CD4-positive, alpha-beta T cell treated with Interleukin-2 at 100 ng/mL for 4 hours (primary cell): ENCODE measurements around the gene OTOS.

Source experiments
- DNase-seq: peaks from one replicate; pipeline ENCODE4 v3.0.0-alpha.2; 2020; ENCODE audit warnings: low spot score

Gene OTOS

DNA sequence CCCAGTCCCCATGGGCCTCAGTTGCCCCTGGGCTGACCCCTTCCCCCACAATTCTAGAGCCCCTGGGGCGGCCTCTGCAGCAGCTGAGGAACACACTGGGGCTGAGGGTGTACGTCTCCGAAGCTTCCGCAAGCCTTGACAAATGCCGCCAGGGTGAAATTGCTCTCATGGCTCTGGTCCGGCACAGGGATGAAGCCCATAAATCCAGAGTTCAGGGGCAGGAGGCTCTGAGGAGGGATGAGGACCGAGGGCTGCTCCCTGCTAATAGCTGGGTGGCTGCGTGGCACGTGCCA, 27.1 kb upstream of the OTOS start:
- DNase-seq, result no peak

- no peak for DNase-seq
Measured at GRCh38 chr2:240166761-240167587, 26.5 kb upstream of the OTOS start.

DNA sequence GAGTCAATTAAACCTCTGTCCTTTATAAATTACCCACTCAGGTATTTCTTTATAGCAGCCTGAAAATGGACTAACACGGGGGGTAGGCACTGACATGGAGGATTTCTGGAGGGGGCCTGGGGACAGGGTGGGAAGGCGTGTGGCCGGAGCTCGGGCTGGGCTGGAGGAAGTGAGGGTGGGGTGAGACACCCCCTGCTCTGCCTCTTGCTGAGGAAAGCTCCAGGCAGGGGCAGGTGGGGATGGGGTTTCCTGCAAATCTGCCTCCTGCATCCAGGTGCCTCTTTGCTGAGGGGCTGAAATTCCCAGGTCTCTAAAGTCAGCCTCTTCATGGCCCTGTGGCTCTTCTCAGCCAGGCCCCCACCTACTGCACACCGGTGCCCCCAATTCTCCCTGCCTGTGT, 25.7 kb upstream of the OTOS start:
- no peak for DNase-seq

- no peak for DNase-seq
Measured at GRCh38 chr2:240165661-240166060, 25.2 kb upstream of the OTOS start.

DNA sequence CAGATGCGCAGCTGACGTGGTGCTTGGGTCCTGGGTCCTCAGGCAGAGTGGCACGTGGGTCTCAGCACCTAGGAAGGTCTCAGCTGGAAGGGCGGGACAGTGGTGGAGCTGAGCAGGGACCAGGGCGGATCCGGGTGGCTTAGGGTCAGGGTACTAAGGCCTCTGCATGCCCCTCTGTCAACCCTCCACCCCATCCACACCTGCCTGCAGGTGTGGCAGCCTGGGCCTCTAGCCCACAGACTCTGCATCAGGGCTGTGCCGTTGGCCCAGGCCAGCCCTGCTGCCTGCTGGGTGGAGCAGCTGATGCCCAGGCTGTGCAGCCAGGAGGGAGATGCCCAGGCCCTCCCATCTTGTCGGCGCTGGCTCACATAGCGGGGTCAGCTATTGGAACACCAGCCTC, 24.6 kb upstream of the OTOS start:
- no peak for DNase-seq

DNA sequence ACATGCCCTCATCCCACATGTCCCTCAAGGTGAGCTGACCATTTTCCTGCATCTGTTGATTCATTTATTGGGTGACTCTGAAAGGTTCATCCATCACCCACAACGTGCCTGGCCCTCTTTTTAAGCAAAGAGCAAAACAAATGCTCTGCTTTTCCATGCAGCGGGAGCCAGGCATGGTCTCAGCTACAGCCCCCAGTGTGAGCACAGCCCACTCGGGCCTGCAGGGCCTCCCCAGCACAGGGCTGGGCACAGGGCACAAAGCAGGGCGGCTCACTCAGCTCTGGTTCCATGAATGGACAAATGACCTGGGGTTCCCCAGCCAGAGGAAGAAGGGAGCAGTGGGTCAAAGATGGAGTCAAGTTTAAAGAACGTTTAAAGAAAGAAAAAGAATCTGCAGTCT, 24.1 kb upstream of the OTOS start:
- DNase-seq, result no peak

GRCh38 chr2:240163844-240164574, 23.6 kb upstream of the OTOS start:
- no peak for DNase-seq

DNA sequence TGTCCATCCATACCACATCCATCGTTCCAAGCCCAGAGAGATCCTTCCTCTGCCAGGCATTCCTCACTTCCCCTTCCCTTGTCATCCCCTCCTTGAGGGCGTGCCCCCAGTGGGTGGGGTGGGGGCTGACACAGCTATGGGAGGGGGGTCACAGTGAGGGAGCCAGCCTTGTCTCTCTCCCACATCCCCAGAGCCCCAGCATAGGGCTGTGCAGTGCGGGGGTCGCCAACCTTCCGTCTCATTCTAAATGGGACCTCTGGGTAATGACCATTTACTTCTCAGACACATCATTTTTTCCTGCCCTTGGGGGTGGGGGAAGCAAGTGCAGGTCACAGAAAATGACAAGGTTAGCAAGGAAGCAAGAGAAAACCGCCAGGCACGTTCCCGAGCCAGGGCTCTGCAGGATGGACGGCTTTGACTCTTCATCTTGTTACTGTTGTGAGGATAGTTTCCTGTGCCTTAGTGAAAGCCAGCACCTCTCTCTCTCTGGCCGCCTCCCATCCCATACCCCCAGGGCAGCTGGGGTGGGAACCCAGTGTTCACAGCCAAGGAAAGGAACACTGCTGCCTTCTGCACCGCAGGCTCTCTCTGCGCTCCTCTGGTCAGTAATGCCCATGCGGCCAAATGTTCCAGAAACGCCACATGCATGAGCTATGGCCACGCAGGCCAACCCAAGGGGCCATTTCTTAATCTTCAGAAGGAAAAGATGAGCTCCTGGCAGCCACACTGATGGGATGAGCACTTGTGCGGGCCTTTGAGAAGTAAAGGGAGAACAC, 22.7 kb upstream of the OTOS start:
- DNase-seq, result no peak

DNA sequence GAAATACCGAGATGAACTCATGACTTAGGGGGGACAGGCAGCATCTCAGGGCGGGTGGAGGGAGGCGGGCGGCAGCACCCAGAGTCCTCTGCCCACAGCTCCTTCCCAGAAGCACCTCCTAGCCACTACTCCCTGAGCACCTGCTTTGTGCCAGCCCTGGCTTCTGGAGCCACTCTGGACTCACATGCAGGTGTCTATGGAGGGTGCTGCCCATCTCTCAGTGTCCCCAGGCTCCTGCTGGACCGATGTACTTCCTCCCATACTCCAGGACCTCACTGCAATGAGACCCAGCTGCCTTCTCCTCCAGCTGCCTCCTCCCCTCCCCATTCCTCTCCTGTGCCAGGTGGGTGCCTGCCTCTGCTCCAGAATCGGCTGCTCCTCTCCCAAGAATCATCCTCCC, 22.1 kb upstream of the OTOS start:
- DNase-seq, result no peak

DNA sequence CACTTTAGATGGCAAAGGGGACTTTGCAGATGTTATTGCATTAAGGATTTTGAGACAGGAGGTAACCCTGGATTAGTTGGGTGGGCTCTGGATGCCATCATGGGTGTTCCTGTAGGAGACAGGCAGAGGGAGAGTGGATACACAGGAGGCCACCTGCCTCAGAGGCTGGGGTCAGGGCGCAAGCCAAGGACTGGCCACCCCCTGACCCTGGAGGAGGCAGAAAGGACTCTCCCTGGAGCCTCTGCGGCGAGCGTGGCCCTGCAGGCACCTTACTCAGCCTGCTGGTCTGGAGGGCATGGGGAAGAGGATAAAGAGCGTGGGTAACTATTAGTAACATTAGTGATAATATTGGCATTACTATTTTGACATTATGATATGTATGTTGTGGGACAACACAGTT, 21.6 kb upstream of the OTOS start:
- no peak for DNase-seq

GRCh38 chr2:240161087-240161750, 20.8 kb upstream of the OTOS start:
- DNase-seq, result no peak

GRCh38 chr2:240160291-240161086, 20.0 kb upstream of the OTOS start:
- no peak for DNase-seq

- DNase-seq, result no peak
Measured at GRCh38 chr2:240159251-240159839, 18.9 kb upstream of the OTOS start.

DNA sequence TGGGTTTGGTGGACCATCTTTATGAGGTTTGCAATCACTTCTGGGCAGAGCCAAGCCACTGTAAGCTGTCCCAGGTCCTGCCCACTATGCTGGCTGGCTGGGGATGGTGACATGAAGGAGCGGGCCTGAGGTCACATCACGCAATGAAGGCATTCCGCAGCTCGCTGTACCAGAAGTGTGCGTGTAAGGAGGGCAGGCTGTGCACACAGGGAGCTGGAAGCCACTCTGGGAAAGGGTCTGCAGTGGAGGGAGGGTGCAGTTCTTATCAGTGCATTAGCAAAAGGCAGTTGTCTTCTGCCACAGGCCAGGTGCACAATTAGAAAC, 16.7 kb upstream of the OTOS start:
- no peak for DNase-seq

DNA sequence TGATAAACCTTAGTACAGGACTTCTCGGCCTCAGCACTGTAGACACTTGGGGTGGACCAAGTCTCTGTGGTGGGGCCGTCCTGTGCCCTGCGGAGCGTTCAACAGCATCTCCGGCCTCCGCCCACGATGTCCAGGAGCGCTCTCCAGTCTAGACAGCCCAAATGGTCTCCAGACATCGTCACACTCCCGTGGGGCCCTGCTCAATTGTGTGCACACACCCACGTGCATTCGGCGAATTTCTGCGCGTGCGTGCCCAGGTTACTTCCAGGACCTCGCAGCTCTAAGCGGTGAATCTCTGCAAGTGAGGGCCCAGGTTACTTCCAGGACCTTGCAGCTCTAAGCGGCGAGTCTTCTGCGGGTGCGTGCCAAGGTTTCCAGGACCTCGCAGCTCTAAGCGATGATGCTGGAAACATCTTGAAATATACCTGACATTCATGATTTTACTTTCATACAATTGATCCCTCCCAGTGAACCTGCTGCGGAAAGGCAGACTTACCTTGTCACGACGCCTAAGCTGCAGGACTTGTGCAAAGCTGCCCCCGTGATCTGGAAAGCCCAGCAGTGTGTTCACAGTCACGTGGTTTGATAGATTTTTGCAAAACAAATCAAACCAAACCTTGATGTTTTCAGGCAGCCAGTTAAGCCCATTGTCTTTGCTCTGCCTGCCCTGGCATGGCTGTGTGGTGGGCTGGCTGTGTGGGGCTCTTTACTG, 16.1 kb upstream of the OTOS start:
- no peak for DNase-seq

DNA sequence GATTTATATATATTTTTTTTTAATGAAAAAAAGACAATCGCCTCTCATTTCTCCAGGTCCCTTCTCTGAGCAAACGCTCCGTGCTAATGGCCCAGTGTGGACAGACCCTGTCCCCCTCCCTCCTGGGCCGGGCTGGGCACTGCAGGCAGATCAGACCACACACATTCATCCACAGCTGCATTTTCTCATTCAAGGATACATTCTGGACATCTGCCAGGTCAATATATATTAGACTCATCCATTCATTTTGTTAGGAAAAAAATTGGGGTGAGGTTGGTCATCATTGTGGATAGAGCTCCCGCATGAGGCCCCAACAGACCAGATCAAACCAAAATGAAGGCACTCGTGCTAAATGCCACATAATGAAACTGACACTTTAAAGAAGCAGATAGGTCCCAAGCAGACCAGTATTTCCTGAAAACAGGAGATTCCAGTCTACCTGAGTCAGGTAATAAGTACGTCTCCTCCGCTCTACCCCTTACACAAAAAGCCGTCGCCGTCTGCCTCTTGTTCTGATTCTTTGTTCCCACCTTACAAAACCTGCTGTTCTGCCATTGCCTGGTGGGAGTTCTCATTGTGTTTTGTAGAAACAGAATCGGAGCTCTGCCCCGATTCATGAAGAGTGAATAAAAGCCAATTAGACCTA, 15.4 kb upstream of the OTOS start:
- DNase-seq, result no peak

- DNase-seq, result no peak
Measured at GRCh38 chr2:240155048-240155744, 14.7 kb upstream of the OTOS start.

- no peak for DNase-seq
Measured at GRCh38 chr2:240154606-240155005, 14.1 kb upstream of the OTOS start.

DNA sequence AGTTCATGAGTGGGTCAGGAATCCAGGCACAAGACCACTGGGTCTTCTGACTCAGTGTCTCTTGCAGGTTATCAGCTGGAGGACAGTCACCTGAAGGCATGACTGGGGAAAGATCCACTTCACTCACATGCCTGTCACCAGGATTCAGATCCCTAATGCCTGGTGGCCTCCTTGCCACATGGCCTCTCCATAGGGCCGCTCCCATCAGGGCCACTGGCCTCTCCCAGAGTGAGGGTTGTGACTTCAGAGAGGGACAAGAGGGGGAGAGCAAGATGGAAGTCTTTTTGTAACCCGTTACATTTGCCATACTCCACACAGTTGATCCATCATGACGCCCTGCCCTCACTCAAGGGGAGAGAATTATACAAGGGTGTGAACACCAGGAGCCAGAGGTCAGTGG, 13.0 kb upstream of the OTOS start:
- DNase-seq, result no peak
